Measurements from ENCODE around the gene INO80D.

DNA sequence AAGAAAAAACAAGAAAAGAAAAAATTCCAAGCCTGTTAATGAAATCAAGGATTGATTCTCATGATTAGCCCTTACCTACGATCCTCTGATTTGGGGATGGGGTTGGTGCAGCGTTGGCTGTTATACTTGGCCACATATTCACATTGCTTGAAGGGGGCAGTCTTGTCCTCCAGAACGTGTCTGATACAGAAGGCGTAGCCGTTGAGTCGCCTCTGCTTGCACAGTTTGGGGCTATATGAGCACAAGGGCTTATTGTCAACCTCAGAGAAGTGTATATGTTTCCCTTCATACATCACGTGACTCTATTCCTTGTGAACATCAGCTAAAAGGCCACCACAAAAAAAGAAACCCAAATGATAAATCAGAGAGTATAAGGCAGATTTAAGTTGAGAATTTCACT is 23.2 kb downstream of the INO80D start:
- TF ChIP-seq, protein P1, sequence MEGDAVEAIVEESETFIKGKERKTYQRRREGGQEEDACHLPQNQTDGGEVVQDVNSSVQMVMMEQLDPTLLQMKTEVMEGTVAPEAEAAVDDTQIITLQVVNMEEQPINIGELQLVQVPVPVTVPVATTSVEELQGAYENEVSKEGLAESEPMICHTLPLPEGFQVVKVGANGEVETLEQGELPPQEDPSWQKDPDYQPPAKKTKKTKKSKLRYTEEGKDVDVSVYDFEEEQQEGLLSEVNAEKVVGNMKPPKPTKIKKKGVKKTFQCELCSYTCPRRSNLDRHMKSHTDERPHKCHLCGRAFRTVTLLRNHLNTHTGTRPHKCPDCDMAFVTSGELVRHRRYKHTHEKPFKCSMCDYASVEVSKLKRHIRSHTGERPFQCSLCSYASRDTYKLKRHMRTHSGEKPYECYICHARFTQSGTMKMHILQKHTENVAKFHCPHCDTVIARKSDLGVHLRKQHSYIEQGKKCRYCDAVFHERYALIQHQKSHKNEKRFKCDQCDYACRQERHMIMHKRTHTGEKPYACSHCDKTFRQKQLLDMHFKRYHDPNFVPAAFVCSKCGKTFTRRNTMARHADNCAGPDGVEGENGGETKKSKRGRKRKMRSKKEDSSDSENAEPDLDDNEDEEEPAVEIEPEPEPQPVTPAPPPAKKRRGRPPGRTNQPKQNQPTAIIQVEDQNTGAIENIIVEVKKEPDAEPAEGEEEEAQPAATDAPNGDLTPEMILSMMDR (IDR thresholded peaks at IDR 0.05), result no peak
- TF ChIP-seq POLR2A (IDR thresholded peaks at IDR 0.05), result no peak
- no peak for TF ChIP-seq POLR2AphosphoS5 (IDR thresholded peaks at IDR 0.05)
- TF ChIP-seq EP300 (IDR thresholded peaks at IDR 0.05), result no peak

Measured in stomach (tissue), 4 donors.